Mucosa of descending colon (tissue), 3 donors: ENCODE data around the gene CADM1. TPM values are rescaled to one million over a fixed set of nuclear protein-coding genes. Genes with fewer than 3 reads are reported as not detected.

ENCODE experiments used
- ATAC-seq: fragments of 200-7000 bp; cut with Tn5 transposase; one replicate; pipeline ENCODE4 v1.9.1; 2020; ENCODE audit warnings: mild to moderate bottlenecking, moderate library complexity
- DNase-seq, 3 donors: peaks; one replicate each; pipeline ENCODE4 v3.0.0-alpha.2; 2020
- H3K36me3 ChIP-seq: fragments of 200-600 bp; one replicate; pipeline ENCODE4 v1.8.0; 2021; ENCODE audit warnings: low read depth, mild to moderate bottlenecking
- H3K4me1 ChIP-seq: fragments of 200-600 bp; one replicate; pipeline ENCODE4 v1.8.0; 2021; ENCODE audit warnings: low read depth, mild to moderate bottlenecking
- H3K4me3 ChIP-seq: fragments of 200-600 bp; one replicate; pipeline ENCODE4 v1.8.0; 2021; ENCODE audit warnings: mild to moderate bottlenecking
- H3K9me3 ChIP-seq: fragments of 200-600 bp; one replicate; pipeline ENCODE4 v1.8.0; 2021; ENCODE audit warnings: mild to moderate bottlenecking
- CTCF ChIP-seq: fragments of 200-600 bp; IDR thresholded peaks from one replicate; pipeline ENCODE4 v1.8.0; 2022; ENCODE audit warnings: antibody characterized with exemption, mild to moderate bottlenecking
- intact Hi-C, 2 donors: fragments of 100-400 bp; cut with DNase I in 1 of 2; cut with micrococcal nuclease in 1 of 2; formaldehyde crosslinking; loops; one replicate each; pipeline versions ENCODE4 v1.11.0 to v1.11.1; 2022; cut with DNase I, micrococcal nuclease
- total RNA-seq, 3 donors: library from RNA; stranded (reverse); fragmentation: NEBNext Ultra II Directional in 2 of 3; extraction: Animal tissue kit (Norgen Biotek cat#: 25700) in 2 of 3; gene quantifications; one replicate each; pipeline versions ENCODE4 v1.2.1 to v1.2.4, GENCODE V29; 2021 to 2023
- donor health status: DM: no; HTN: no; CAD: no; lungs with moderate emphysema.
- donor health status: DM: no; HTN: no; CAD: no.
- donor health status: DM: no; HTN: yes; CAD: no.

The CADM1 gene
- total RNA-seq, 3 donors from 2014 or later = 4.3 to 20.2 (median 7.2) TPM

DNA sequence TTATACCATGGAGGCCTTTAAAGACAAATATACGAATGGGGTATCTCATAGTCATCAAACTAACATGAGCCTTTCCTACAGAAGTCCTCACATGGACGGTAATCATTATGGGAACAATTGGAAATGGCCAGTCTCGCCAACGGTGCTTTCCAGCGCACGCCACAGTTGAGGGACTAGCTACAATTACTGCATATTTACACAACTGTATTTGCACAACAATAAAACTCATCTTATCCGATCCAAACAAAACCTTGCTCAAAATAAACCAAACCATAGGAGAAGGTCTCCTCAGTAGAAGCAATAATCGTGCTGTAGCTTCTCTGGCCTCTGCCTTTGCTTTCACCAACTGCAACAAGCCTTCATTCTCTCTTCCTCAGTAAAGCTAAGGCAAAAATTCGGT, 5.9 kb downstream of the CADM1 start:
- ATAC-seq = peak; percentile 43
- Histone ChIP-seq H3K9me3 (no peaks in the 10 kb centered on the region), H3K4me1 (peaks cover 13% of the 10 kb centered on the region), H3K36me3 (no peaks in the 10 kb centered on the region), H3K4me3 (no peak overlapping the region)
- no peak for TF ChIP-seq CTCF
- intact Hi-C loops = no loop called here
- DNase-seq = peak in 2 of 3 donors; percentile 10 to 26

DNA sequence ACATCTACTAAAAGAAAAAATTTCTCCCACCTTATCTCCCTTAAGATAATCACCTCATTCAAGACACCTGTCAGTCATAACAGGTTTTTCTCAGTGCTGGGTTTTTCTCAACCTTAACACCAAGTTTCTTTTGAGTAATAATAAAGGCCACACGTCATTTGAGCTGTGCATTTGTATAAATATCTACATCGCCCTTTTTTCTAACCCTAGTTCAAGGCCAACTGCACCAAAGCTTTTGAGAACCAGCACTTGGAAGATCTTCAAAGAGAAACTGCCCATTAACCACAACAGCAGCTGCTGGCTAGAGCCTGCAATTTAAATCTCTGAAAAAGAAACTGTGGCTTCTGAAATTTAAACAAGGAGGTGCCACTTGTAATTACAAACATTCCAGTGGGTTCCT, 6.9 kb downstream of the CADM1 start:
- intact Hi-C loops = no loop called here
- no peak for DNase-seq
- TF ChIP-seq CTCF = no peak
- Histone ChIP-seq H3K9me3 (no peaks in the 10 kb centered on the region), H3K4me3 (no peak overlapping the region), H3K4me1 (peaks cover 2% of the 10 kb centered on the region), H3K36me3 (no peaks in the 10 kb centered on the region)
- no peak for ATAC-seq

DNA sequence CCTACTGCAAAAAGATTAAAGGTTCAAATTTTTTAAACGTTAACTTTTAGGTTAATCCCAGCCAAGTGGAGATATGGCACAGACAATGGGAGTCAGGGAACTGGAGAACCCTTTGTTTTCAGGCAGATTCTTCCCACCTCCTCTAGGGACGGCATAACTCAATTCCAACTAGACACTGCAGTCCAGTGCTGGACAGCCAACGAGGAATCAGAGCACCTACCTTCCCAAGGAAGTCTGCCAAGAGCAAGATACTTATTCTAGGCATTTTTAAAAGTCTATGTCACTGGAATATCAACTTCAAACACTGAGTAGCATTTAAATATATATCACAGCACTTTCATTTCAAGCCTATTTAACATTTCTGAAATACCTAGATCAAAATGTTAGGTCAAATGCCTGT, 7.3 kb downstream of the CADM1 start:
- no peak for ATAC-seq
- DNase-seq = no peak
- TF ChIP-seq CTCF = no peak
- Histone ChIP-seq H3K36me3 (no peaks in the 10 kb centered on the region), H3K4me3 (no peak overlapping the region), H3K4me1 (no peaks in the 10 kb centered on the region), H3K9me3 (no peaks in the 10 kb centered on the region)
- intact Hi-C loops = no loop called here

DNA sequence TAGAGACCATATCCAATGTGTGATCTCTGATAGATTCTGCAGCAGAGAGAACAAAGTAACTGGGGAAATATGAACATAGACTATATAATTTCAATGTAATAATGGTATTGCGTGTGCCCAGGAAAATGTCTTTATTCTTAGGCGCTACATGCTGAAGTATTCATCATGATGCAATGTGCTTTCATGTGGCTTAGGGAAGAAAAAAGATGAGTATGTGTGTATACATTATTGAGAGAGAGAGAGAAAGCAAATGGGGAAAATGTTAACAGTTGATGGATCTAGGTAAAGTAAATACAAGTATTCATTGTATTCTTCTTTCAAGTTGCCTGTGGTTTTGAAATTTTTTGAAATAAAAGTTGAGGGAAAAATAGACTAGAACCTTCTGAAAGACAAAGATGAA, 10.3 kb downstream of the CADM1 start:
- intact Hi-C loops = no loop called here
- no peak overlapping the region for H3K4me3 ChIP-seq
- no peaks in the 10 kb centered on the region for H3K36me3 ChIP-seq
- no peak for TF ChIP-seq CTCF
- no peak for ATAC-seq
- H3K9me3 ChIP-seq = no peaks in the 10 kb centered on the region
- no peak for DNase-seq
- H3K4me1 ChIP-seq = no peaks in the 10 kb centered on the region

- Histone ChIP-seq H3K4me3 (no peak overlapping the region), H3K36me3 (no peaks in the 10 kb centered on the region), H3K9me3 (no peaks in the 10 kb centered on the region), H3K4me1 (no peaks in the 10 kb centered on the region)
- ATAC-seq (no peak), DNase-seq (no peak)
- no peak for TF ChIP-seq CTCF
- intact Hi-C loops = no loop called here
Observed at GRCh38 chr11:115493488-115493887, 10.7 kb downstream of the CADM1 start.

DNA sequence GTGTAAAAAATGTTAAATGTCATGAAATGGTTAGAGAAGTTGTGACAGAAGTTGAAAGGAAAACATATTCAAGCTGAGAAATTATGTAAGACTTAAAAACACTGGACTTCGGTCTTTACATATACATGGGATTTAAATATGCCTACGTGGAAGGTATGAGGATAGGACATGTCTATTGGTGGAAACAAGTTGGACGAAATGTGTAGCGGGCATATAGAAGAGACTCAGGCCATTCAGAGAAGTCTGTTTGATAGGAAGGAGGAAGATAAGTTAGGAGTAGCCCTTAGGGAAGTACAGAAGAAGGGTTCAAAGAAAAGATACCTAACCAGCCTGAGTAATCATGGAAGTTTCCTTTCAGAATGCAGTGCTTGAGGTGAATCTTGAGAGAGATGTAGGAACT, 14.7 kb downstream of the CADM1 start:
- no peak overlapping the region for H3K4me3 ChIP-seq
- H3K4me1 ChIP-seq = no peaks in the 10 kb centered on the region
- ATAC-seq = no peak
- intact Hi-C loops = no loop called here
- DNase-seq = no peak
- no peaks in the 10 kb centered on the region for H3K9me3 ChIP-seq
- no peak for TF ChIP-seq CTCF
- no peaks in the 10 kb centered on the region for H3K36me3 ChIP-seq
